ENCODE results near the gene ZDHHC14.

Gene ZDHHC14

GRCh38 chr6:157675831-157676230 is 294.8 kb downstream of the ZDHHC14 start:
- no peak for TF ChIP-seq CTCF (IDR thresholded peaks at IDR 0.05; ENCODE audit: low read depth, low read length)
- H3K4me3 ChIP-seq (ENCODE audit: low read depth, low read length): no peak overlapping the region

- H3K4me3 ChIP-seq (ENCODE audit: low read depth, low read length): no peak overlapping the region
- TF ChIP-seq CTCF (IDR thresholded peaks at IDR 0.05; ENCODE audit: low read depth, low read length): no peak
These were observed 295.3 kb downstream of the ZDHHC14 start for GRCh38 chr6:157676241-157676640.

GRCh38 chr6:157677235-157677634 is 296.2 kb downstream of the ZDHHC14 start:
- no peak overlapping the region for H3K4me3 ChIP-seq (ENCODE audit: low read depth, low read length)
- no peak for TF ChIP-seq CTCF (IDR thresholded peaks at IDR 0.05; ENCODE audit: low read depth, low read length)

- no peak for TF ChIP-seq CTCF (IDR thresholded peaks at IDR 0.05; ENCODE audit: low read depth, low read length)
- H3K4me3 ChIP-seq (ENCODE audit: low read depth, low read length): no peak overlapping the region
These were observed 298.9 kb downstream of the ZDHHC14 start for GRCh38 chr6:157679605-157680580.

GRCh38 chr6:157681041-157681650 is 300.2 kb downstream of the ZDHHC14 start:
- no peak for TF ChIP-seq CTCF (IDR thresholded peaks at IDR 0.05; ENCODE audit: low read depth, low read length)
- no peak overlapping the region for H3K4me3 ChIP-seq (ENCODE audit: low read depth, low read length)

GRCh38 chr6:157682856-157683481 is 302.0 kb downstream of the ZDHHC14 start:
- TF ChIP-seq CTCF (IDR thresholded peaks at IDR 0.05; ENCODE audit: low read depth, low read length): no peak
- no peak overlapping the region for H3K4me3 ChIP-seq (ENCODE audit: low read depth, low read length)
